ENCODE results near the gene RPL13. TPM values are rescaled to one million over a fixed set of nuclear protein-coding genes. Genes with fewer than 3 reads are reported as not detected.

The RPL13 gene
- total and polyA plus RNA-seq, 3 experiments from 2014 or later: 2,710 to 5,211 (median 2,878) TPM

- no peaks in the 10 kb centered on the region for H3K27me3 ChIP-seq (ENCODE audit: insufficient read depth, low read length, poor library complexity, severe bottlenecking)
- H3K4me1 Mint-ChIP-seq: peaks cover 56 to 75% (median 63%) of the 10 kb centered on the region in 3 donors
- peak overlapping the region; percentile 87 to 99 (median 95) for H3K4me3 Mint-ChIP-seq
- peaks cover 53% of the 10 kb centered on the region for H3K4me1 ChIP-seq (ENCODE audit: insufficient read depth, low read length)
- POLR2A ChIA-PET: interaction anchor here (0.6 to 1.1 kb wide), 3 partner anchors 12 to 312 kb away, joined by 3 to 4 read pairs (median 3); partner anchors contain the start of genes SPG7 and TCF25
- H3K36me3 Mint-ChIP-seq: peaks cover 14 to 64% (median 15%) of the 10 kb centered on the region in 3 donors
- H3K27ac ChIP-seq (ENCODE audit: low read depth, low read length): peak overlapping the region; percentile 97
- H3K27me3 Mint-ChIP-seq: no peaks in the 10 kb centered on the region
- CTCF ChIA-PET: interaction anchor here (1.2 kb wide), 1 partner anchor 32 kb away, joined by 4 read pairs; no protein-coding TSS in a partner anchor
- no peak for DNase-seq
- H3K4me3 ChIP-seq (ENCODE audit: low read length): peak overlapping the region; percentile 84
- peaks cover 39% of the 10 kb centered on the region for H3K36me3 ChIP-seq (ENCODE audit: insufficient read depth, low read length)
- no peaks in the 10 kb centered on the region for H3K9me3 ChIP-seq (ENCODE audit: low read length)
- peak overlapping the region; percentile 83 to 100 (median 94) for H3K27ac Mint-ChIP-seq
- H3K9me3 Mint-ChIP-seq: no peaks in the 10 kb centered on the region
Observed at GRCh38 chr16:89561142-89561883, 831 bp downstream of the RPL13 start.

- no peaks in the 10 kb centered on the region for H3K27me3 Mint-ChIP-seq
- ChIA-PET POLR2A (interaction anchor here (0.6 to 1.2 kb wide), 3 partner anchors 13 to 54 kb away, joined by 3 to 4 read pairs (median 4); partner anchors contain the start of genes CPNE7 and SPG7), CTCF (interaction anchor here (1.2 kb wide), 1 partner anchor 32 kb away, joined by 4 read pairs; no protein-coding TSS in a partner anchor)
- peak overlapping the region; percentile 97 for H3K27ac ChIP-seq (ENCODE audit: low read depth, low read length)
- no peaks in the 10 kb centered on the region for H3K27me3 ChIP-seq (ENCODE audit: insufficient read depth, low read length, poor library complexity, severe bottlenecking)
- DNase-seq: no peak
- no peaks in the 10 kb centered on the region for H3K9me3 ChIP-seq (ENCODE audit: low read length)
- H3K9me3 Mint-ChIP-seq: no peaks in the 10 kb centered on the region
- peak overlapping the region; percentile 87 to 99 (median 95) for H3K4me3 Mint-ChIP-seq
- H3K4me3 ChIP-seq (ENCODE audit: low read length): peak overlapping the region; percentile 84
- peaks cover 14 to 58% (median 15%) of the 10 kb centered on the region in 3 donors for H3K36me3 Mint-ChIP-seq
- peak overlapping the region; percentile 83 to 100 (median 94) for H3K27ac Mint-ChIP-seq
- peaks cover 57 to 72% (median 65%) of the 10 kb centered on the region in 3 donors for H3K4me1 Mint-ChIP-seq
- H3K4me1 ChIP-seq (ENCODE audit: insufficient read depth, low read length): peaks cover 53% of the 10 kb centered on the region
- H3K36me3 ChIP-seq (ENCODE audit: insufficient read depth, low read length): peaks cover 39% of the 10 kb centered on the region
Observed at GRCh38 chr16:89561884-89562599, 1.6 kb downstream of the RPL13 start.

- Histone ChIP-seq H3K4me1 (ENCODE audit: insufficient read depth, low read length) (peaks cover 50% of the 10 kb centered on the region), H3K27me3 (ENCODE audit: insufficient read depth, low read length, poor library complexity, severe bottlenecking) (no peaks in the 10 kb centered on the region), H3K27ac (ENCODE audit: low read depth, low read length) (no peak overlapping the region), H3K9me3 (ENCODE audit: low read length) (no peaks in the 10 kb centered on the region), H3K36me3 (ENCODE audit: insufficient read depth, low read length) (peaks cover 39% of the 10 kb centered on the region), H3K4me3 (ENCODE audit: low read length) (no peak overlapping the region)
- no peaks in the 10 kb centered on the region for H3K9me3 Mint-ChIP-seq
- ChIA-PET CTCF (no interaction called here), POLR2A (interaction anchor here (0.7 to 1.2 kb wide), 2 partner anchors 12 to 78 kb away, joined by 4 to 6 read pairs; partner anchors contain the start of gene CPNE7)
- H3K36me3 Mint-ChIP-seq: peaks cover 14 to 53% (median 17%) of the 10 kb centered on the region in 3 donors
- peaks cover 51 to 66% (median 58%) of the 10 kb centered on the region in 3 donors for H3K4me1 Mint-ChIP-seq
- no peaks in the 10 kb centered on the region for H3K27me3 Mint-ChIP-seq
- no peak for DNase-seq
- H3K27ac Mint-ChIP-seq: peak overlapping the region; percentile 14 to 100 (median 73)
- peak overlapping the region; percentile 20 to 99 (median 93) for H3K4me3 Mint-ChIP-seq
Observed at GRCh38 chr16:89562939-89563338, 2.5 kb downstream of the RPL13 start.

- H3K9me3 Mint-ChIP-seq: no peaks in the 10 kb centered on the region
- peaks cover 51 to 66% (median 58%) of the 10 kb centered on the region in 3 donors for H3K4me1 Mint-ChIP-seq
- H3K4me3 ChIP-seq (ENCODE audit: low read length): no peak overlapping the region
- H3K36me3 Mint-ChIP-seq: peaks cover 14 to 53% (median 17%) of the 10 kb centered on the region in 3 donors
- no peak overlapping the region for H3K27ac ChIP-seq (ENCODE audit: low read depth, low read length)
- peak overlapping the region in 7 of 8 donors; percentile 18 to 100 (median 61) for H3K27ac Mint-ChIP-seq
- H3K27me3 ChIP-seq (ENCODE audit: insufficient read depth, low read length, poor library complexity, severe bottlenecking): no peaks in the 10 kb centered on the region
- DNase-seq: no peak
- ChIA-PET POLR2A (interaction anchor here (0.7 kb wide), 1 partner anchor 79 kb away, joined by 6 read pairs; no protein-coding TSS in a partner anchor), CTCF (interaction anchor here (1.1 kb wide), 1 partner anchor 78 kb away, joined by 3 read pairs; no protein-coding TSS in a partner anchor)
- peaks cover 50% of the 10 kb centered on the region for H3K4me1 ChIP-seq (ENCODE audit: insufficient read depth, low read length)
- peaks cover 39% of the 10 kb centered on the region for H3K36me3 ChIP-seq (ENCODE audit: insufficient read depth, low read length)
- H3K27me3 Mint-ChIP-seq: no peaks in the 10 kb centered on the region
- no peaks in the 10 kb centered on the region for H3K9me3 ChIP-seq (ENCODE audit: low read length)
- H3K4me3 Mint-ChIP-seq: peak overlapping the region; percentile 11 to 99 (median 51)
Observed at GRCh38 chr16:89563639-89564392, 3.3 kb downstream of the RPL13 start.

GRCh38 chr16:89564476-89565255 is 4.2 kb downstream of the RPL13 start:
- H3K27me3 ChIP-seq (ENCODE audit: insufficient read depth, low read length, poor library complexity, severe bottlenecking): no peaks in the 10 kb centered on the region
- Mint-ChIP-seq H3K27me3 (no peaks in the 10 kb centered on the region), H3K36me3 (peaks cover 14 to 52% (median 17%) of the 10 kb centered on the region in 3 donors), H3K27ac (peak overlapping the region in 7 of 8 donors; percentile 18 to 100 (median 76)), H3K9me3 (no peaks in the 10 kb centered on the region), H3K4me1 (peaks cover 49 to 64% (median 54%) of the 10 kb centered on the region in 3 donors), H3K4me3 (peak overlapping the region; percentile 23 to 99 (median 57))
- CTCF ChIA-PET: interaction anchor here (1.1 kb wide), 1 partner anchor 77 kb away, joined by 3 read pairs; no protein-coding TSS in a partner anchor
- no peak overlapping the region for H3K4me3 ChIP-seq (ENCODE audit: low read length)
- peaks cover 39% of the 10 kb centered on the region for H3K36me3 ChIP-seq (ENCODE audit: insufficient read depth, low read length)
- POLR2A ChIA-PET: interaction anchor here (0.6 kb wide), 1 partner anchor 42 kb away, joined by 3 read pairs; no protein-coding TSS in a partner anchor
- DNase-seq: no peak
- H3K4me1 ChIP-seq (ENCODE audit: insufficient read depth, low read length): peaks cover 50% of the 10 kb centered on the region
- no peaks in the 10 kb centered on the region for H3K9me3 ChIP-seq (ENCODE audit: low read length)
- H3K27ac ChIP-seq (ENCODE audit: low read depth, low read length): no peak overlapping the region

- CTCF ChIA-PET: no interaction called here
- Mint-ChIP-seq H3K27ac (peak overlapping the region in 3 of 8 donors; percentile 66 to 100 (median 76)), H3K9me3 (no peaks in the 10 kb centered on the region), H3K27me3 (no peaks in the 10 kb centered on the region), H3K4me3 (peak overlapping the region in 6 of 7 donors; percentile 48 to 77 (median 64)), H3K4me1 (peaks cover 45 to 59% (median 52%) of the 10 kb centered on the region in 3 donors), H3K36me3 (peaks cover 14 to 47% (median 17%) of the 10 kb centered on the region in 3 donors)
- H3K9me3 ChIP-seq (ENCODE audit: low read length): no peaks in the 10 kb centered on the region
- H3K27me3 ChIP-seq (ENCODE audit: insufficient read depth, low read length, poor library complexity, severe bottlenecking): no peaks in the 10 kb centered on the region
- H3K4me3 ChIP-seq (ENCODE audit: low read length): no peak overlapping the region
- H3K36me3 ChIP-seq (ENCODE audit: insufficient read depth, low read length): peaks cover 39% of the 10 kb centered on the region
- POLR2A ChIA-PET: interaction anchor here (0.6 kb wide), 1 partner anchor 42 kb away, joined by 3 read pairs; no protein-coding TSS in a partner anchor
- no peak for DNase-seq
- H3K27ac ChIP-seq (ENCODE audit: low read depth, low read length): no peak overlapping the region
- H3K4me1 ChIP-seq (ENCODE audit: insufficient read depth, low read length): peaks cover 50% of the 10 kb centered on the region
Observed at GRCh38 chr16:89565256-89565505, 4.7 kb downstream of the RPL13 start.

Measured in CD8-positive, alpha-beta memory T cell (primary cell).